Astrocyte of the spinal cord (primary cell): Measurements from ENCODE around the gene PKMYT1.

Source experiments
- DNase-seq: peaks from one replicate; pipeline ENCODE4 v3.0.0; 2011; ENCODE audit warnings: low read depth, low spot score
- H3K4me3 ChIP-seq: 2 replicates; pipeline ENCODE4 v1.5.1; 2011; ENCODE audit warnings: low read depth, mild to moderate bottlenecking, low read length, moderate library complexity
- in situ Hi-C: cut with HindIII; loops from 2 replicates; pipeline ENCODE4 v1.10.0; 2017; ENCODE audit warnings: low sequenced_read_pairs
- TF ChIP-seq, protein P1 (sequence below): IDR thresholded peaks from 2 replicates; pipeline ENCODE4 v1.5.1; 2012; ENCODE audit warnings: low read depth, mild to moderate bottlenecking, low read length, inconsistent platforms

Gene PKMYT1

DNA sequence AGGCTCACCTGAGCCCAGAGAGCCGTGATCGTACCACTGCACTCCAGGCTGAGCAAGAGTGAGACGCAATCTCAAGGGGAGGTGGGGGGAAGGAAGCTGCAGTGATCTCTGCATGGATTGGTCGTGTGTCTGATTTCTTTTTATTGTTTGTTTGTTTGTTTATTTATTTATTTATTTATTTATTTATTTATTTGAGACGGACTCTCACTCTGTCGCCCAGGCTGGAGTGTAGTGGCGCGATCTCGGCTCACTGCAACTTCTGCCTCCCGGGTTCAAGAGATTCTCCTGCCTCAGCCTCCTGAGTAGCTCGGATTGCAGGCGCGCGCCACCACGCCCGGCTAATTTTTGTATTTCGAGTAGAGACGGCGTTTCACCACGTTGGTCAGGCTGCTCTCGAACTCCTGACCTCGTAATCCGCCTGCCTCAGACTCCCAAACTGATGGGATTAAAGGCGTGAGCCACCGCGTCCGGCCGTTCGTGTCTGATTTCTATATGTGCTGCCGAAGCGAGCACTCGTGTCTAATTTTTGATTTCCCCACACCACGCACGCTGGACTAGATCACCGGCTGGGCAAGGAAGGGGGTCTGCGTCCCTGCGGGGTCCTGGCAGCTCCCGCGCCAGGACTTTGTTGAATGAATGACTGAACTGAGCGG is 39.5 kb upstream of the PKMYT1 start:
- TF ChIP-seq, protein P1, sequence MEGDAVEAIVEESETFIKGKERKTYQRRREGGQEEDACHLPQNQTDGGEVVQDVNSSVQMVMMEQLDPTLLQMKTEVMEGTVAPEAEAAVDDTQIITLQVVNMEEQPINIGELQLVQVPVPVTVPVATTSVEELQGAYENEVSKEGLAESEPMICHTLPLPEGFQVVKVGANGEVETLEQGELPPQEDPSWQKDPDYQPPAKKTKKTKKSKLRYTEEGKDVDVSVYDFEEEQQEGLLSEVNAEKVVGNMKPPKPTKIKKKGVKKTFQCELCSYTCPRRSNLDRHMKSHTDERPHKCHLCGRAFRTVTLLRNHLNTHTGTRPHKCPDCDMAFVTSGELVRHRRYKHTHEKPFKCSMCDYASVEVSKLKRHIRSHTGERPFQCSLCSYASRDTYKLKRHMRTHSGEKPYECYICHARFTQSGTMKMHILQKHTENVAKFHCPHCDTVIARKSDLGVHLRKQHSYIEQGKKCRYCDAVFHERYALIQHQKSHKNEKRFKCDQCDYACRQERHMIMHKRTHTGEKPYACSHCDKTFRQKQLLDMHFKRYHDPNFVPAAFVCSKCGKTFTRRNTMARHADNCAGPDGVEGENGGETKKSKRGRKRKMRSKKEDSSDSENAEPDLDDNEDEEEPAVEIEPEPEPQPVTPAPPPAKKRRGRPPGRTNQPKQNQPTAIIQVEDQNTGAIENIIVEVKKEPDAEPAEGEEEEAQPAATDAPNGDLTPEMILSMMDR = no peak
- H3K4me3 ChIP-seq = peak overlapping the region; percentile 80
- DNase-seq = no peak
- in situ Hi-C loops = no loop called here

DNA sequence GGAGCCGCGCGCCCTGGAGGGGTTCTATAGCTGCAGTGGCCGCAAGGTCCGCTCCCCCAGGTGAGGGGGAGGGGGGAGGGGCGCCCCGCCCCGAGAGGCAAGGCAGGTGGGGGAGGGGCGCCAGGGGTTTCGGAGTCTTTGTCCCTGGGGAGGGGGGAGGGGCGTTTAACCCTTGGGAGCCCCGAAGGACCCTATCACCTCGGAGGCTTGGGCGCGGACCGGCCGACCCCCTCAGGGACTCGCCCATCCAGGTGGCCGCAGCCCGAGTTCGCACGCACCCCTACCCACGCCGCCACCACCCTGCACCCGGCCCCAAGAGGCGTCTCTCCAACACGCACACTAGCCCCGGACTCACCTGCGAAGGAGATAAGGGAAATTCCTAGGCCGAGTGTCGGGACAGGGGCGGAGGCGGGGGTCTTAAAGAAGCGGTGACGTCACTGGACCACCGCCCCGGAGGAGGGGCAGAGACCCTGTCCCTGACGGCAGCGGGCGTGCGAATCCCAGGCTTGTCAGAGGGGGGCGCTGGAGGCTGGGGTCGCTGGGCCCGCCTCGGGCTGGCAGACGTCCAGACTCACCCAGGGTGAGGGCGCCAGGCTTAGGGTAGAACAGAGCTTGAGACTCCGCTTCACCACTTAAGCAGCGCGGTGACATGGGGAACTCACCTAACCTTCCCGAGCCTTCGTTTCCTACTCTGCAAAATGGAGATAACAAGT is 37.7 kb upstream of the PKMYT1 start, which contains the start of gene CLDN6:
Gene CLDN6, minus strand, starts transcription at position 390 of the 713 bp plus-strand sequence. CDS start 2,162 bp downstream, outside the sequence.
- no peak within 1 kb of the TSS for H3K4me3 ChIP-seq
- TF ChIP-seq, protein P1 = peak; percentile 46
- DNase-seq = no peak
- in situ Hi-C loops = no loop called here

DNA sequence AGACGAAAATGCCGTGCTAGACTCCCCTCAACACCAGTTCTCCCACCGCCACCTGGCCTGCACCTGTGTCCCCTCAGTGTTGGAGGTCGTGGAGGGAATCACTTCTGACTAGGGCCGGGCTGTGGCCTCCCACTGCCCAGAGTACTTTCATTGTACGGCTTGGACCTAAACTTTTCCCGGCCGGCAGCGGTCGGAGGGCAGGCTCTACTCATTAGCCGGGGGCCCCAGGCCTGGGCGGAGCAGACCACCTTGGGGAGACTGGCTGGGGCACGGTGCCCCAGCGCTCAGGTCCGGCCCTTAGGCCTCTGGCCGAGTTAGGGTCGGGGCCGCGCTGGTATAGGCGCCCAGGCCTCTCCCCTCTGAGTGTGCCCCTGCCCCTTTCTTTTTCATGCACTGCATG is 37.1 kb upstream of the PKMYT1 start:
- in situ Hi-C loops = no loop called here
- DNase-seq = no peak
- TF ChIP-seq, protein P1 = no peak
- H3K4me3 ChIP-seq = no peak overlapping the region

DNA sequence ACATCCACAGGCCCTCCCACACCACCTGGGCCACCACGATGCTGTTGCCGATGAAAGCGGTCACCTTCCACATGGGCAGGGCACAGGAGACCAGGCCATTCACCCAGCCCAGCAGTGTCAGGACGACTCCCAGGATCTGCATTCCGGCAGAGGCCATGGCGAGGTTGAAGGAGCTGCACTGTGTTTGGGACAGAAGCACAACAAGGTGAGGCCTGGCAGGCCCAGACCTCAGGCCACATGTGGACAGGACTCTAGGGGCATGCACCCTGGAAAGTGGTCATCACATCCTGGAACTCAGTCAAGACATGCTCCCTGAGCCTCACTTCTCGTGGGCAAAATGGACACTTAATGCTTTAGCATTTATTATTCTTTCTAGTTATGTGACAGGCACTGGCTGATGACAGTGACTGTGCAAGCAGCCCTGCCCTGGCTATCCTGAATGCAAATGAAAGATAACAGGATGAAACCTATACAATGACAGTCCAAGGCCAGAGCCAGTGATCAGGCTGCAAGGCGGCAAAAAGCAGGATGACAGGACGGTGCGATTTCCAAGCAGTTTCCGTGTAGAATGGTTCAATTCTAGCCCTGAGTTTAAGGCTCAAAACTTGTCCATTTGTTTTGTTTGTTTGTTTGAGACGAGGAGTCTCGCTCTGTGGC is 35.7 kb upstream of the PKMYT1 start:
- no peak for DNase-seq
- in situ Hi-C loops = no loop called here
- H3K4me3 ChIP-seq = no peak overlapping the region
- TF ChIP-seq, protein P1 = no peak

DNA sequence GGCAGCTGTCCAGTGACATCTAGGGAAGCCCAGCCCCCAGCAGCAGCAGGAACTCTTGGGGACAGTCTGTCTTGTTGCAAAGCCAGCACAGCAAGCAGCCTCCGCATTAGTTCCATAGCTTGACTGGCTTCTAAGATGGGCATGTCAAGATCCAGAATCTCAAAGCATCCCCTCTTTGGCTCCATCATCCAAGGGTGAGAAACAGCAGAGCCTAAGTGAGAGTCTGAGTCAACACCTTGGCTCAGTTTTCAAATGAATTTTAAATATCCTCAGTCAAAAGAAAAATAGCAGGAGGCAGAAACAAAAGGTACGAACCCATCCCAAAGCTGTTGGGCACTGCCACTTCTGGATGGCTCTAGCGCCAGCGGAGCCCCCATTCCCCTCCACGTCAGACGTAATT is 34.7 kb upstream of the PKMYT1 start:
- in situ Hi-C loops = no loop called here
- H3K4me3 ChIP-seq = no peak overlapping the region
- TF ChIP-seq, protein P1 = no peak
- DNase-seq = no peak

DNA sequence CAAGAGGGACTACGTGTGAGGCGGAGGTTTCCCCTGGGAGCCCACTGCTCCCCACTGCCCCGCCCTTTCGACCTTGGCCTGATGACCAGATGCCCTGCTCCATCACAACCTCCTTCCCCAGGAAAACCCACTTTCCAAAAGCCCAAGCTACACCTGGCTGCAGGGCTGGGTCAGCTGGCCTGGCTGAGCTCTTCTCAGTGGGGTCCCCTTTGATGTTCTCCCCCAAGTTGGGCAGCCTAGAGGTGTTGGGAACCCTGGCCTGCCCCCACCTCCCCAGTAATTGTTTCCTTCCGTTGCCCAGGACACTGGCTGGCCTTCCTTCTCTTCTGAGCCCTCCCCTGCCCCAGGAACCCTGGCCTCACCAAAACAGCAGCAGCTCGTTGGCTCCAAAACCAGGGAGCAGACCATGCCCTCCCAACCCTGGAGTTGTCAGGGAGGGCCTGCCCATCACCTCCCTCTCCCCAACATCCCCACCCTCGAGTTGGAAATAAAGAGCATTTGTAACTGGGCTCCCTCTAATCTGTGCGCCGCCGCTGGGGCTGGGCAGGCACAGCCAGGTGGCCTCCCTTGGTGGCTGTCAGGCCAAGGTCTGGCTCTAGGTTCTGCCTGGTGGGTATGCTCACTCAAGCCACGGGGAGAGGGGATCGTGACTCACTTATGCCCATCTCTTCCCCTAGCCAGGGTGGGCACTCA is 33.9 kb upstream of the PKMYT1 start:
- TF ChIP-seq, protein P1 = no peak
- DNase-seq = no peak
- H3K4me3 ChIP-seq = no peak overlapping the region
- in situ Hi-C loops = no loop called here
